IPS-20b (cell line): ENCODE results near the gene GALNT18.

Source experiments
- H3K27ac ChIP-seq: one replicate; pipeline ENCODE4 v1.5.1; 2013; ENCODE audit warnings: low read length
- H3K27me3 ChIP-seq: 2 replicates; pipeline ENCODE4 v1.6.1; 2013; ENCODE audit warnings: mild to moderate bottlenecking, low read length, inconsistent platforms; ENCODE audit not compliant: insufficient read depth
- H3K36me3 ChIP-seq: 2 replicates; pipeline ENCODE4 v1.6.1; 2013; ENCODE audit warnings: low read depth, mild to moderate bottlenecking, inconsistent platforms, low read length, moderate library complexity; ENCODE audit not compliant: insufficient read depth
- H3K4me1 ChIP-seq: 2 replicates; pipeline ENCODE4 v1.6.1; 2013; ENCODE audit warnings: mild to moderate bottlenecking, control low read depth, inconsistent platforms, low read length, moderate library complexity; ENCODE audit not compliant: insufficient read depth
- H3K4me3 ChIP-seq: 2 replicates; pipeline ENCODE4 v1.5.1; 2013; ENCODE audit warnings: mild to moderate bottlenecking, low read length, inconsistent platforms
- H3K9ac ChIP-seq: 2 replicates; pipeline ENCODE4 v1.6.1; 2013; ENCODE audit warnings: low read depth, mild to moderate bottlenecking, inconsistent platforms, low read length, moderate library complexity
- H3K9me3 ChIP-seq: 2 replicates; pipeline ENCODE4 v1.6.1; 2013; ENCODE audit warnings: mild to moderate bottlenecking, low read depth, low read length, inconsistent platforms; ENCODE audit not compliant: insufficient read depth

GALNT18 gene

GRCh38 chr11:11586465-11586864 lies 35.3 kb downstream of the GALNT18 start:
- H3K4me1 ChIP-seq: peaks cover 15% of the 10 kb centered on the region
- no peak overlapping the region for H3K9ac ChIP-seq
- no peak overlapping the region for H3K27ac ChIP-seq
- H3K27me3 ChIP-seq: no peaks in the 10 kb centered on the region
- no peaks in the 10 kb centered on the region for H3K9me3 ChIP-seq
- H3K36me3 ChIP-seq: no peaks in the 10 kb centered on the region
- H3K4me3 ChIP-seq: no peak overlapping the region

DNA sequence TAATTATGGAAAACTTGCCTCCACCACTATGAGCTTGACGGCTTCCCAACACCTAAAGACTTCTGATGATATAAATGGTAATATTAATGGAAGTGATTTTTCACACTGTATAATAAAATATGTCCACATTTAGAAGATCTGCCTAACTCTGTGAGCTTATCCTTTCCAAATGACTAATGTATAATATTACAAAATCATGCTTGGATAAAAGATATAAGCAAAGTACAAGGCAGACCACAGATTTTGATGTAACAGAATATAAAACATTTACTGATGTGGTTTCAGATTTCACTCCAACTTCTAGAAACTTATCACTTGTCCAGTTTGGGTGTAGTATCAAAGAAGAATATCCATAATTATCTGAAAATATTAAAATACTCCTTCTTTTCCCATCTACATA lies 36.9 kb downstream of the GALNT18 start:
- Histone ChIP-seq H3K27ac (no peak overlapping the region), H3K9me3 (no peaks in the 10 kb centered on the region), H3K9ac (no peak overlapping the region), H3K4me3 (no peak overlapping the region), H3K36me3 (no peaks in the 10 kb centered on the region), H3K4me1 (peaks cover 15% of the 10 kb centered on the region), H3K27me3 (no peaks in the 10 kb centered on the region)

DNA sequence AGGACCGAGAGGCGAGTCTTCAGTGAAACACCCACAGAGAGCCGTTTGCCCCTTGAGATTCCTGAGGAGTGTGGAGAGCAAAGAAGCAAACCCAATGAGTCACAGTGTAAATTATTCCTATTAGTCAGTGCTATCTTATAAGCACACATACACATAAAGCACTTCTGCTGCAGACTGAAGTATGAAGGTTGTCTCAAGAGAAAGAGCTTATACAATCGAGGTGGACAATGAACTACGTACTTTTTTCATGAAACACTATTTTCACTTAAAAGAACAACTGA lies 37.3 kb downstream of the GALNT18 start:
- Histone ChIP-seq H3K27me3 (no peaks in the 10 kb centered on the region), H3K9ac (no peak overlapping the region), H3K9me3 (no peaks in the 10 kb centered on the region), H3K4me1 (peaks cover 11% of the 10 kb centered on the region), H3K36me3 (no peaks in the 10 kb centered on the region), H3K27ac (no peak overlapping the region), H3K4me3 (no peak overlapping the region)

GRCh38 chr11:11583801-11584529 lies 37.8 kb downstream of the GALNT18 start:
- Histone ChIP-seq H3K4me1 (peaks cover 6% of the 10 kb centered on the region), H3K27me3 (no peaks in the 10 kb centered on the region), H3K4me3 (no peak overlapping the region), H3K36me3 (no peaks in the 10 kb centered on the region), H3K27ac (no peak overlapping the region), H3K9me3 (no peaks in the 10 kb centered on the region), H3K9ac (no peak overlapping the region)

DNA sequence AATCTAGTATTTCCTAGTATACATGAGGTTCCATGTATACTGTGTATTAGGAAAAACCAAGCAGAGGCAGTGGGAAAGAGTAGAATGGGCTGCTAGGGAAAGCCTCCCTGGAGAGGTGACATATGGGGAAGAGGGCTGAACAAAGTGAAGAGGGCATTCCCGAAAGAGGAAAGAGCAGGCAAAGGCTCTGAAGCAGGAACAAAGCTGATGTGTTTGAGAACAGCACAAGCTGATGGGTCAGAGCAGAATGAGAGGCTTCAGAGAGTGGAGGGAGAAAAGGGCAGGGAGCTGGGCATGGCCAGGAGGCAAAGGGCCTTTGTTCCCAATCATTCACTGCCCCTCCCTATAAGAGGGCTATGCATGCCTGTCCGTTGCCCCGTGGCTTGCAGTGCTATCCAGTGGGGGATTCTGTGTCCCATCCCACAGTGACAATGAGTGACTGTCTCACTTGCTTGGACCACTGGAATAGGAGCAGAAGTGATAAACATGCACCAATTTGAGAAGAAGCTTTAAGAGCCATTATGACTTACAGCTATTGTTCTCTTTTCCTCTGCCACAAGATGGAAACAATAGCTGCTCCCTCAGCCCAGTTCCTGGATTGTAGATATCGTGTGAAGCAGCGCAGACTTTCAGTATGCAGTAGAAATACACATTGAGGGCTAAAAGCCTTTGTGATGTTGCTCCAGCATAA lies 39.6 kb downstream of the GALNT18 start:
- no peak overlapping the region for H3K4me3 ChIP-seq
- no peaks in the 10 kb centered on the region for H3K9me3 ChIP-seq
- no peaks in the 10 kb centered on the region for H3K4me1 ChIP-seq
- H3K36me3 ChIP-seq: no peaks in the 10 kb centered on the region
- H3K9ac ChIP-seq: no peak overlapping the region
- no peaks in the 10 kb centered on the region for H3K27me3 ChIP-seq
- H3K27ac ChIP-seq: no peak overlapping the region

GRCh38 chr11:11581481-11581880 lies 40.3 kb downstream of the GALNT18 start:
- no peak overlapping the region for H3K4me3 ChIP-seq
- H3K9ac ChIP-seq: no peak overlapping the region
- no peaks in the 10 kb centered on the region for H3K27me3 ChIP-seq
- no peaks in the 10 kb centered on the region for H3K4me1 ChIP-seq
- no peak overlapping the region for H3K27ac ChIP-seq
- H3K36me3 ChIP-seq: no peaks in the 10 kb centered on the region
- no peaks in the 10 kb centered on the region for H3K9me3 ChIP-seq

DNA sequence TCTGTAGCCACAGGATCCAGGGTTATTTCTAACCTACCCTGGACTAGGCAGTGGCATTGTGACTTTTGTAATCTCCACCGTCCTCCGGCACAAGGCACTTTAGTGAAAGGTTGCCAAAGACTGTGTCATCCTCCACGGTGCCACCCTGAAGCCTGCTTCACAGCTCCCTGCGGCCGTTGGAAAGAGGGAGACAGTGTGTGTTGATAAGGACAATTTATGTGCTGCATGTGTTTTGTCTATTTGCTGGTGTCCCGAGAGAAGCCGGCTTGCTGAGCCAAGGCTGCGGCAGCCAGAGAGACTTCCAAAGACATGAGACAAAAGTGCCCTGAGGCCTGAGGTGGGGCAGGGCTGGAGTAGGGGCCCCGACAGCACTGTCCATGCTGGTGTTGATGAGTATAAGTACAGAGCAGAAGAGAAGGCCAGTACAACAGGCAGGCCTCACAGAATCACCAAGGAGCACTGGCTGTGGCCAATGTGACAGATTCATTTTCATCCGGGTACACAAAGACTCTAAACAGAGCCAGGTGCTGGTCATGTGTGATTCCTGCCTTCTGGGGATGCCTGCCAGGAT lies 40.9 kb downstream of the GALNT18 start:
- no peak overlapping the region for H3K9ac ChIP-seq
- H3K27ac ChIP-seq: no peak overlapping the region
- H3K27me3 ChIP-seq: no peaks in the 10 kb centered on the region
- H3K36me3 ChIP-seq: no peaks in the 10 kb centered on the region
- H3K4me3 ChIP-seq: no peak overlapping the region
- H3K4me1 ChIP-seq: no peaks in the 10 kb centered on the region
- H3K9me3 ChIP-seq: no peaks in the 10 kb centered on the region

DNA sequence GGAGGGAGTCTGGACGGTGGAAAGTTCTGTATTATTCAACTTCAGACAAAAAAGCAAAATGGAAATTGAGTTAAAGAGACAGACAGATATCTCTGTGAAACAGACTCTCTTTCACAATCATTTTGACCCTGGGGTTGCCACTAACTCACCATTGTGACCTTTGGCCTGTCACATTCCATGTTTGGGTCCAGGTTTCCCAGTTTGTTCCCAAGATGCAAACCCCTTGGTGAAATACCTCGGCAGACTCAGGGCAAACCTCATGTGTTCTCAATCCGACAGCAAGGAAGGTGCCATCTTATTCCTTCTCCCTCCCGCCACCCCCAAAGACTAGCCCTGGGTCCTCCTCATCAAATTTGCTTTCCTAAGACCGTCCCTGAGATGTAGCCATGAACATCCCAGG lies 41.8 kb downstream of the GALNT18 start:
- Histone ChIP-seq H3K4me1 (no peaks in the 10 kb centered on the region), H3K36me3 (no peaks in the 10 kb centered on the region), H3K27me3 (no peaks in the 10 kb centered on the region), H3K9ac (no peak overlapping the region), H3K9me3 (no peaks in the 10 kb centered on the region), H3K4me3 (no peak overlapping the region), H3K27ac (no peak overlapping the region)

- H3K27me3 ChIP-seq: no peaks in the 10 kb centered on the region
- H3K4me1 ChIP-seq: no peaks in the 10 kb centered on the region
- H3K4me3 ChIP-seq: no peak overlapping the region
- no peaks in the 10 kb centered on the region for H3K9me3 ChIP-seq
- H3K27ac ChIP-seq: no peak overlapping the region
- H3K36me3 ChIP-seq: no peaks in the 10 kb centered on the region
- H3K9ac ChIP-seq: no peak overlapping the region
Measured at GRCh38 chr11:11579012-11579988, 42.5 kb downstream of the GALNT18 start.

- H3K4me3 ChIP-seq: no peak overlapping the region
- no peak overlapping the region for H3K9ac ChIP-seq
- no peak overlapping the region for H3K27ac ChIP-seq
- H3K4me1 ChIP-seq: no peaks in the 10 kb centered on the region
- H3K27me3 ChIP-seq: no peaks in the 10 kb centered on the region
- no peaks in the 10 kb centered on the region for H3K9me3 ChIP-seq
- H3K36me3 ChIP-seq: no peaks in the 10 kb centered on the region
Measured at GRCh38 chr11:11577932-11578911, 43.6 kb downstream of the GALNT18 start.
